ENCODE data around the gene RAB27A.

The RAB27A gene

DNA sequence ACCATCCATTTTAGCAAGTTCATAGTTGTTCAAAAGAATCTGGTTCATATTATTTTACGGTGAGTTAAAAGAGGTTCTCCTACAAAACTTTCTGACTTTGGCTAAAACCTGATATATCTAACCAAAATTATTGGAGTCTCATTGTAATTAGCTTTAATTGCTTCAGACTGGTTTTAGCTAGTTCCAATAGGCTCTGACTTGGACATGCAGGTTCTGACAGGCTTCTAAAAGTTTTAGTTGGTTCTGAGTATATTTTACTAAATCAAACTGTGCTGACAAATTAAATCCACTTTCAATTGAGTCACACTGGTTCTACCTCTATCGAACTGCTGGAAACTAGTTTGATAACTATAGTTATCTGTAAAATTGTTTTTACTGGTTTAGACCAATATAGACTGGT lies 50.7 kb downstream of the RAB27A start:
- POLR2A ChIA-PET = no interaction called here
- TF ChIP-seq FOXM1 (IDR thresholded peaks at IDR 0.05; ENCODE audit: borderline replicate concordance) = no peak
- no peak for DNase-seq (ENCODE audit: extremely low spot score)
- CTCF ChIA-PET = no interaction called here

- ChIA-PET POLR2A (no interaction called here), CTCF (no interaction called here)
- DNase-seq (ENCODE audit: extremely low spot score) = no peak
- TF ChIP-seq ZNF384 (IDR thresholded peaks at IDR 0.05) (no peak), FOXM1 (IDR thresholded peaks at IDR 0.05; ENCODE audit: borderline replicate concordance) (no peak), SP1 (IDR thresholded peaks at IDR 0.05) (no peak), ARNT (IDR thresholded peaks at IDR 0.05) (no peak), BHLHE40 (IDR thresholded peaks at IDR 0.05; ENCODE audit: borderline replicate concordance) (no peak), SUZ12 (IDR thresholded peaks at IDR 0.05) (no peak), NFRKB (IDR thresholded peaks at IDR 0.05) (no peak), TARDBP (IDR thresholded peaks at IDR 0.05) (no peak), FOXA1 (IDR thresholded peaks at IDR 0.05) (no peak), LEF1 (IDR thresholded peaks at IDR 0.05; ENCODE audit: borderline replicate concordance) (no peak), PKNOX1 (IDR thresholded peaks at IDR 0.05) (no peak), FOXK2 (IDR thresholded peaks at IDR 0.05) (no peak), ELF4 (IDR thresholded peaks at IDR 0.05) (no peak), CTBP1 (IDR thresholded peaks at IDR 0.05; ENCODE audit: borderline replicate concordance) (no peak), L3MBTL2 (conservative IDR thresholded peaks at IDR 0.05) (no peak), HDGF (IDR thresholded peaks at IDR 0.05; ENCODE audit: borderline replicate concordance) (no peak)
Measured at GRCh38 chr15:55237219-55238130, 52.1 kb downstream of the RAB27A start.

GRCh38 chr15:55235546-55236036 lies 54.0 kb downstream of the RAB27A start:
- ChIA-PET POLR2A (no interaction called here), CTCF (no interaction called here)
- DNase-seq (ENCODE audit: extremely low spot score) = no peak
- TF ChIP-seq SP1 (IDR thresholded peaks at IDR 0.05) (no peak), ARNT (IDR thresholded peaks at IDR 0.05) (no peak), FOXA1 (IDR thresholded peaks at IDR 0.05) (no peak), BHLHE40 (IDR thresholded peaks at IDR 0.05; ENCODE audit: borderline replicate concordance) (no peak), HDGF (IDR thresholded peaks at IDR 0.05; ENCODE audit: borderline replicate concordance) (no peak), SUZ12 (IDR thresholded peaks at IDR 0.05) (no peak), ZNF384 (IDR thresholded peaks at IDR 0.05) (no peak), NFRKB (IDR thresholded peaks at IDR 0.05) (no peak), L3MBTL2 (conservative IDR thresholded peaks at IDR 0.05) (no peak), CTBP1 (IDR thresholded peaks at IDR 0.05; ENCODE audit: borderline replicate concordance) (no peak), FOXK2 (IDR thresholded peaks at IDR 0.05) (no peak), LEF1 (IDR thresholded peaks at IDR 0.05; ENCODE audit: borderline replicate concordance) (no peak), ELF4 (IDR thresholded peaks at IDR 0.05) (no peak), PKNOX1 (IDR thresholded peaks at IDR 0.05) (no peak), TARDBP (IDR thresholded peaks at IDR 0.05) (no peak), FOXM1 (IDR thresholded peaks at IDR 0.05; ENCODE audit: borderline replicate concordance) (no peak)

DNA sequence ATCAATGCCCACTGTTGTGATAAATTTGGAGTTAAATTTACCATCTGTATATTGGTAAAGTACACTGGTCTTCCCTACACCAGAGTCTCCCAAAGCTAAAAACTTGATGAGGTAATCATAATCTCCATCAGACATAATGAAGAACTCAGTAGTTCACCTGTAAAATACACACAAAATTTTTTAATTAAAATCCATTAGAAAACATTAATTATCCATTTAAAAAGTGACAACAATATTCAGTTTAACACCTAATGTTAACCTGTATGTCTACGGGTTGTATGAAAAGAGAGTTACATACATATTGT lies 54.9 kb downstream of the RAB27A start:
- ChIA-PET CTCF (no interaction called here), POLR2A (no interaction called here)
- no peak for DNase-seq (ENCODE audit: extremely low spot score)
- TF ChIP-seq ZNF384 (IDR thresholded peaks at IDR 0.05) (no peak), ARNT (IDR thresholded peaks at IDR 0.05) (no peak), PKNOX1 (IDR thresholded peaks at IDR 0.05) (no peak), BHLHE40 (IDR thresholded peaks at IDR 0.05; ENCODE audit: borderline replicate concordance) (no peak), FOXA1 (IDR thresholded peaks at IDR 0.05) (no peak), FOXM1 (IDR thresholded peaks at IDR 0.05; ENCODE audit: borderline replicate concordance) (no peak), FOXK2 (IDR thresholded peaks at IDR 0.05) (no peak)

DNA sequence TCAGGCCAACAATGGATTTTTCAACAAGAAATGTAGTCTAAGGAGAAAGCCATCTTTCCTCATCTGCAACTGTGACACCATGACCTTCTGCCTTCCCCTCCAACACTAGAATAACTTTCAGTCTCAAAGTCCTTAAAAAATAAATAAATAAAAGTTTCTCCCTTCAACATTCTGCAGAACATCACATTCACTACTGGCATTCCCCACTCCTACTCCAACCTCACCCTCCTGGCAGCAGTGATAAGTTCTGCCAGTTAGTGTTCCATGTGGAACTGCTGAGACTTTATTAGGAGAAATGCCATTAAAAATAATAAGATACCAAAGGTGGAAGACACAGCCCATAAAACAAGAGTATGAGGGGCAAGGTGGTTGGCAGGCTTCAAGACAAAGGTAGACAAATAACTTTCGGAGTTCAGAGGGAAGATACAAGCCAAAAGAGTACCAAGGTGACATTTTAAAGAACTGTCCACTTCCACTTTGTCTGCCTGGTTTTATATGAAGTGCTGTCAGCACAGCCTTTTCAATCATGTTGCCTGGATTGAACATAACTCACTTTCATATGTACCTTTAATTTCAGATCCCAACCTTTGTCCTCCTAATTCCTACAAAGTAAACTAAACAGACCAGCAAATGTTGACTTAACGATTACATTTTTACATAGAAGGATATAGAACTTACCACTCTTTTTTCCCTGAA lies 55.4 kb downstream of the RAB27A start:
- CTCF ChIA-PET = no interaction called here
- POLR2A ChIA-PET = no interaction called here
- no peak for DNase-seq (ENCODE audit: extremely low spot score)
- no peak for TF ChIP-seq NFRKB (IDR thresholded peaks at IDR 0.05)
- no peak for TF ChIP-seq SUZ12 (IDR thresholded peaks at IDR 0.05)
- TF ChIP-seq CTBP1 (IDR thresholded peaks at IDR 0.05; ENCODE audit: borderline replicate concordance) = no peak
- TF ChIP-seq SP1 (IDR thresholded peaks at IDR 0.05) = no peak
- no peak for TF ChIP-seq ARNT (IDR thresholded peaks at IDR 0.05)

- TF ChIP-seq CTBP1 (IDR thresholded peaks at IDR 0.05; ENCODE audit: borderline replicate concordance) = no peak
- TF ChIP-seq ZNF384 (IDR thresholded peaks at IDR 0.05) = no peak
- no peak for TF ChIP-seq FOXA1 (IDR thresholded peaks at IDR 0.05)
- no peak for TF ChIP-seq TARDBP (IDR thresholded peaks at IDR 0.05)
- no peak for TF ChIP-seq SUZ12 (IDR thresholded peaks at IDR 0.05)
- no peak for TF ChIP-seq ARNT (IDR thresholded peaks at IDR 0.05)
- TF ChIP-seq L3MBTL2 (conservative IDR thresholded peaks at IDR 0.05) = no peak
- no peak for TF ChIP-seq NFRKB (IDR thresholded peaks at IDR 0.05)
- TF ChIP-seq FOXK2 (IDR thresholded peaks at IDR 0.05) = no peak
- no peak for TF ChIP-seq LEF1 (IDR thresholded peaks at IDR 0.05; ENCODE audit: borderline replicate concordance)
- no peak for TF ChIP-seq SP1 (IDR thresholded peaks at IDR 0.05)
- no peak for TF ChIP-seq ELF4 (IDR thresholded peaks at IDR 0.05)
- TF ChIP-seq FOXM1 (IDR thresholded peaks at IDR 0.05; ENCODE audit: borderline replicate concordance) = no peak
- POLR2A ChIA-PET = interaction anchor here (1.3 kb wide), 1 partner anchor 35 kb away, joined by 4 read pairs; the partner anchor contains the start of gene RSL24D1
- CTCF ChIA-PET = no interaction called here
- DNase-seq (ENCODE audit: extremely low spot score) = no peak
Measured at GRCh38 chr15:55231455-55231854, 58.2 kb downstream of the RAB27A start.
